ACHN (cell line): ENCODE results near the gene PSG1.
A peak's percentile ranks its signal among the peaks of the same experiment; 100 is the strongest.
"Not testable (repeated sequence)": the region's sequence is repeated elsewhere in the genome, so short reads cannot be mapped to it uniquely, and the experiment has no call there.

Experiments used
- DNase-seq: peaks from one replicate; pipeline ENCODE4 v3.0.0-alpha.2; 2015
- in situ Hi-C: cut with HindIII; loops from 2 replicates; pipeline ENCODE4 v1.10.0; 2017; ENCODE audit warnings: low sequenced_read_pairs, low pct_ligation_motif_present, low pct_unique_long_range_greater_than_20kb

Gene PSG1

GRCh38 chr19:42832746-42833442 lies 46.6 kb downstream of the PSG1 start:
- in situ Hi-C loops, DNase-seq: not testable (repeated sequence)

- in situ Hi-C loops, DNase-seq: not testable (repeated sequence)
Measured at GRCh38 chr19:42832023-42832680, 47.4 kb downstream of the PSG1 start.

GRCh38 chr19:42831221-42832019 lies 48.1 kb downstream of the PSG1 start:
- DNase-seq: no peak

GRCh38 chr19:42821306-42821977 lies 58.1 kb downstream of the PSG1 start:
- in situ Hi-C loops: not testable (repeated sequence)

More at GRCh38 chr19:42831221-42832019, 48.1 kb downstream of the PSG1 start:
- in situ Hi-C loops: no loop called here

GRCh38 chr19:42819960-42820650 lies 59.4 kb downstream of the PSG1 start:
- peak; percentile 12 for DNase-seq
- in situ Hi-C loops: not testable (repeated sequence)

More at GRCh38 chr19:42821306-42821977, 58.1 kb downstream of the PSG1 start:
- DNase-seq: not testable (repeated sequence)

- in situ Hi-C loops: no loop called here
- DNase-seq: no peak
Measured at GRCh38 chr19:42816894-42817293, 62.6 kb downstream of the PSG1 start.
